GDM1 (cell line): ENCODE measurements around the gene SSBP4.

Source experiments
- DNase-seq: peaks from one replicate; lab custom pipeline; 2025; lab: John Stamatoyannopoulos, UW

The SSBP4 gene

GRCh38 chr19:18421371-18421959 lies 2.3 kb downstream of the SSBP4 start:
- DNase-seq: no peak

GRCh38 chr19:18422530-18423191 lies 3.5 kb downstream of the SSBP4 start:
- DNase-seq: no peak

GRCh38 chr19:18423258-18424020 lies 4.2 kb downstream of the SSBP4 start:
- no peak for DNase-seq

- DNase-seq: no peak
These were observed 5.1 kb downstream of the SSBP4 start for GRCh38 chr19:18424122-18424889.

GRCh38 chr19:18424890-18425514 lies 5.8 kb downstream of the SSBP4 start:
- DNase-seq: no peak

GRCh38 chr19:18425515-18426415 lies 6.6 kb downstream of the SSBP4 start:
- DNase-seq: no peak

- no peak for DNase-seq
These were observed 7.2 kb downstream of the SSBP4 start for GRCh38 chr19:18426416-18426767.

- no peak for DNase-seq
These were observed 8.0 kb downstream of the SSBP4 start for GRCh38 chr19:18427080-18427742.

GRCh38 chr19:18427743-18428113 lies 8.5 kb downstream of the SSBP4 start:
- DNase-seq: no peak

- DNase-seq: no peak
These were observed 9.1 kb downstream of the SSBP4 start for GRCh38 chr19:18428173-18428786.

- DNase-seq: no peak
These were observed 9.8 kb downstream of the SSBP4 start for GRCh38 chr19:18428787-18429674.

- no peak for DNase-seq
These were observed 10.7 kb downstream of the SSBP4 start for GRCh38 chr19:18429717-18430416.

- no peak for DNase-seq
These were observed 11.4 kb downstream of the SSBP4 start for GRCh38 chr19:18430417-18431144.

GRCh38 chr19:18431351-18432197 lies 12.4 kb downstream of the SSBP4 start:
- no peak for DNase-seq

GRCh38 chr19:18432275-18433014 lies 13.2 kb downstream of the SSBP4 start:
- DNase-seq: no peak
